IgD-negative memory B cell (primary cell): ENCODE results near the gene PRKAA2. TPM values are rescaled to one million over a fixed set of nuclear protein-coding genes. Genes with fewer than 3 reads are reported as not detected.

Experiments
- H3K27ac Mint-ChIP-seq, 3 donors: one replicate each; pipeline ENCODE4 v1.8.0; 2020 to 2022; ENCODE audit warnings: mild to moderate bottlenecking in 3 of 3, mixed read lengths in 3 of 3, moderate library complexity in 1 of 3
- H3K27me3 Mint-ChIP-seq: one replicate; pipeline ENCODE4 v1.8.0; 2021; ENCODE audit warnings: mixed read lengths
- H3K36me3 Mint-ChIP-seq: one replicate; pipeline ENCODE4 v1.8.0; 2020; ENCODE audit warnings: mild to moderate bottlenecking, mixed read lengths
- H3K4me1 Mint-ChIP-seq, 3 donors: one replicate each; pipeline ENCODE4 v1.8.0; 2020 to 2022; ENCODE audit warnings: mixed read lengths in 3 of 3, mild to moderate bottlenecking in 1 of 3
- H3K4me3 Mint-ChIP-seq, 4 donors: one replicate each; pipeline ENCODE4 v1.8.0; 2020 to 2022; ENCODE audit warnings: mild to moderate bottlenecking in 4 of 4, mixed read lengths in 4 of 4, moderate library complexity in 3 of 4
- H3K9me3 Mint-ChIP-seq, 3 donors: one replicate each; pipeline ENCODE4 v1.8.0; 2020 to 2021; ENCODE audit warnings: mixed read lengths in 3 of 3, mild to moderate bottlenecking in 1 of 3
- polyA plus RNA-seq: library from polyadenylated mRNA; unstranded; fragments of 300-500 nt; fragmentation: Illumina TruSeq; gene quantifications from one replicate; pipeline ENCODE4 v1.2.3, GENCODE V29; 2021

PRKAA2 gene
- polyA plus RNA-seq, 1 donor from 2014 or later, result not detected

- Mint-ChIP-seq H3K4me3 (peak overlapping the region; percentile 58 to 87 (median 72)), H3K9me3 (peaks cover 0 to 3% (median 0%) of the 10 kb centered on the region in 3 donors), H3K36me3 (peaks cover 3% of the 10 kb centered on the region), H3K27ac (peak overlapping the region in 1 of 3 donors; percentile 32), H3K4me1 (peaks cover 6 to 16% (median 16%) of the 10 kb centered on the region in 3 donors), H3K27me3 (peaks cover 25% of the 10 kb centered on the region)
Measured at GRCh38 chr1:56643661-56644060, 1.5 kb upstream of the PRKAA2 start.

GRCh38 chr1:56644064-56644918 lies 823 bp upstream of the PRKAA2 start:
- H3K4me3 Mint-ChIP-seq, result peak overlapping the region; percentile 72 to 91 (median 82)
- H3K27ac Mint-ChIP-seq, result peak overlapping the region in 1 of 3 donors; percentile 32
- H3K4me1 Mint-ChIP-seq, result peaks cover 6 to 16% (median 16%) of the 10 kb centered on the region in 3 donors
- H3K27me3 Mint-ChIP-seq, result peaks cover 25% of the 10 kb centered on the region
- peaks cover 3% of the 10 kb centered on the region for H3K36me3 Mint-ChIP-seq
- peaks cover 0 to 3% (median 0%) of the 10 kb centered on the region in 3 donors for H3K9me3 Mint-ChIP-seq

- peak overlapping the region; percentile 61 to 91 (median 82) for H3K4me3 Mint-ChIP-seq
- peaks cover 0 to 3% (median 0%) of the 10 kb centered on the region in 3 donors for H3K9me3 Mint-ChIP-seq
- H3K4me1 Mint-ChIP-seq, result peaks cover 6 to 16% (median 16%) of the 10 kb centered on the region in 3 donors
- H3K27me3 Mint-ChIP-seq, result peaks cover 25% of the 10 kb centered on the region
- H3K36me3 Mint-ChIP-seq, result no peaks in the 10 kb centered on the region
- H3K27ac Mint-ChIP-seq, result peak overlapping the region in 1 of 3 donors; percentile 92
Measured at GRCh38 chr1:56645677-56646305, 677 bp downstream of the PRKAA2 start.

GRCh38 chr1:56646611-56647010 lies 1.5 kb downstream of the PRKAA2 start:
- peaks cover 25% of the 10 kb centered on the region for H3K27me3 Mint-ChIP-seq
- no peaks in the 10 kb centered on the region for H3K36me3 Mint-ChIP-seq
- no peak overlapping the region for H3K4me3 Mint-ChIP-seq
- H3K9me3 Mint-ChIP-seq, result peaks cover 0 to 3% (median 0%) of the 10 kb centered on the region in 3 donors
- H3K27ac Mint-ChIP-seq, result no peak overlapping the region
- H3K4me1 Mint-ChIP-seq, result peaks cover 6 to 16% (median 16%) of the 10 kb centered on the region in 3 donors

GRCh38 chr1:56647106-56647505 lies 2.0 kb downstream of the PRKAA2 start:
- Mint-ChIP-seq H3K4me1 (peaks cover 6 to 16% (median 16%) of the 10 kb centered on the region in 3 donors), H3K4me3 (no peak overlapping the region), H3K27me3 (peaks cover 25% of the 10 kb centered on the region), H3K36me3 (no peaks in the 10 kb centered on the region), H3K9me3 (peaks cover 0 to 3% (median 0%) of the 10 kb centered on the region in 3 donors), H3K27ac (no peak overlapping the region)

GRCh38 chr1:56648546-56648945 lies 3.4 kb downstream of the PRKAA2 start:
- Mint-ChIP-seq H3K27me3 (peaks cover 25% of the 10 kb centered on the region), H3K4me3 (no peak overlapping the region), H3K4me1 (peaks cover 6 to 16% (median 16%) of the 10 kb centered on the region in 3 donors), H3K36me3 (no peaks in the 10 kb centered on the region), H3K27ac (no peak overlapping the region), H3K9me3 (peaks cover 0 to 4% (median 3%) of the 10 kb centered on the region in 3 donors)

GRCh38 chr1:56654126-56654923 lies 9.2 kb downstream of the PRKAA2 start:
- H3K27me3 Mint-ChIP-seq, result peaks cover 5% of the 10 kb centered on the region
- no peak overlapping the region for H3K4me3 Mint-ChIP-seq
- H3K27ac Mint-ChIP-seq, result no peak overlapping the region
- H3K36me3 Mint-ChIP-seq, result peaks cover 3% of the 10 kb centered on the region
- no peaks in the 10 kb centered on the region for H3K4me1 Mint-ChIP-seq
- H3K9me3 Mint-ChIP-seq, result peaks cover 6 to 18% (median 17%) of the 10 kb centered on the region in 3 donors

- H3K36me3 Mint-ChIP-seq, result peaks cover 3% of the 10 kb centered on the region
- H3K27ac Mint-ChIP-seq, result no peak overlapping the region
- H3K9me3 Mint-ChIP-seq, result peaks cover 6 to 18% (median 17%) of the 10 kb centered on the region in 3 donors
- H3K27me3 Mint-ChIP-seq, result peaks cover 5% of the 10 kb centered on the region
- no peaks in the 10 kb centered on the region for H3K4me1 Mint-ChIP-seq
- H3K4me3 Mint-ChIP-seq, result peak overlapping the region in 1 of 4 donors; percentile 47
Measured at GRCh38 chr1:56655991-56656613, 11.0 kb downstream of the PRKAA2 start.

- Mint-ChIP-seq H3K9me3 (peaks cover 3 to 18% (median 17%) of the 10 kb centered on the region in 3 donors), H3K36me3 (peaks cover 3% of the 10 kb centered on the region), H3K27ac (no peak overlapping the region), H3K27me3 (peaks cover 6% of the 10 kb centered on the region), H3K4me3 (no peak overlapping the region), H3K4me1 (no peaks in the 10 kb centered on the region)
Measured at GRCh38 chr1:56658254-56658653, 13.1 kb downstream of the PRKAA2 start.

GRCh38 chr1:56660293-56660692 lies 15.2 kb downstream of the PRKAA2 start:
- no peak overlapping the region for H3K27ac Mint-ChIP-seq
- H3K27me3 Mint-ChIP-seq, result peaks cover 7% of the 10 kb centered on the region
- peaks cover 3% of the 10 kb centered on the region for H3K36me3 Mint-ChIP-seq
- H3K4me1 Mint-ChIP-seq, result no peaks in the 10 kb centered on the region
- H3K9me3 Mint-ChIP-seq, result peaks cover 2 to 18% (median 17%) of the 10 kb centered on the region in 3 donors
- no peak overlapping the region for H3K4me3 Mint-ChIP-seq

GRCh38 chr1:56663846-56664245 lies 18.7 kb downstream of the PRKAA2 start:
- H3K9me3 Mint-ChIP-seq, result no peaks in the 10 kb centered on the region
- peaks cover 3% of the 10 kb centered on the region for H3K27me3 Mint-ChIP-seq
- no peak overlapping the region for H3K4me3 Mint-ChIP-seq
- no peaks in the 10 kb centered on the region for H3K4me1 Mint-ChIP-seq
- no peaks in the 10 kb centered on the region for H3K36me3 Mint-ChIP-seq
- H3K27ac Mint-ChIP-seq, result no peak overlapping the region

- no peaks in the 10 kb centered on the region for H3K36me3 Mint-ChIP-seq
- H3K27me3 Mint-ChIP-seq, result peaks cover 8% of the 10 kb centered on the region
- no peaks in the 10 kb centered on the region for H3K4me1 Mint-ChIP-seq
- no peak overlapping the region for H3K27ac Mint-ChIP-seq
- no peak overlapping the region for H3K4me3 Mint-ChIP-seq
- no peaks in the 10 kb centered on the region for H3K9me3 Mint-ChIP-seq
Measured at GRCh38 chr1:56665384-56665783, 20.3 kb downstream of the PRKAA2 start.

GRCh38 chr1:56666112-56666608 lies 21.0 kb downstream of the PRKAA2 start:
- no peaks in the 10 kb centered on the region for H3K4me1 Mint-ChIP-seq
- no peak overlapping the region for H3K27ac Mint-ChIP-seq
- no peak overlapping the region for H3K4me3 Mint-ChIP-seq
- H3K9me3 Mint-ChIP-seq, result no peaks in the 10 kb centered on the region
- H3K27me3 Mint-ChIP-seq, result peaks cover 8% of the 10 kb centered on the region
- no peaks in the 10 kb centered on the region for H3K36me3 Mint-ChIP-seq

- peaks cover 12% of the 10 kb centered on the region for H3K27me3 Mint-ChIP-seq
- H3K27ac Mint-ChIP-seq, result no peak overlapping the region
- no peaks in the 10 kb centered on the region for H3K36me3 Mint-ChIP-seq
- H3K4me3 Mint-ChIP-seq, result no peak overlapping the region
- no peaks in the 10 kb centered on the region for H3K4me1 Mint-ChIP-seq
- no peaks in the 10 kb centered on the region for H3K9me3 Mint-ChIP-seq
Measured at GRCh38 chr1:56670350-56670749, 25.2 kb downstream of the PRKAA2 start.
